ENCODE results near the gene KDM4C.
A peak's percentile ranks its signal among the peaks of the same experiment; 100 is the strongest.
"Not testable (repeated sequence)": the region's sequence is repeated elsewhere in the genome, so short reads cannot be mapped to it uniquely, and the experiment has no call there.

The KDM4C gene

GRCh38 chr9:6757456-6758247 lies at the start of gene KDM4C:
KDM4C (plus strand) TSS chr9:6757973; CDS start chr9:6792989, 35,016 bp downstream.
- DNase-seq = peak; percentile 97

GRCh38 chr9:6708732-6709131 lies 49.0 kb upstream of the KDM4C start:
- no peak for DNase-seq

- no peak for DNase-seq
These were observed 46.4 kb upstream of the KDM4C start for GRCh38 chr9:6711403-6711802.

DNA sequence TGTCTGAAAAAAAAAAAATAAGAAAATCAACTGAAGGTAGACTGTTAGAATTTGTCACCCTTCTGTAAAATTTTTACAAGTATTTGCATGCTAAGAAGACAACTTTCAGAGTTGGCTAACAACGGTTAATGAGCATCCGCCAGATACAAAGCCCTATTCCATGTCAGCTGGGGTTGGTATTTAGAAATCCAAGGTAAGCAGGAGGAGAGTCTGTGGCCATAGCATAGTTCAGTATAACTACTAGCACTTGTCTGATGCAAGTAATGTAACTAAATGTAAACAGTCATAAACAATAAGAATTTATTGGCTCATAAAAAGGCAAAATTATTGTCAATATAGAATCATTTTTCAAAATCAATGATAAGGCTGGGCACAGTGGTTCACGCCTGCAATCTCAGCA lies 45.7 kb upstream of the KDM4C start:
- no peak for DNase-seq

- no peak for DNase-seq
These were observed 43.6 kb upstream of the KDM4C start for GRCh38 chr9:6714176-6714575.

GRCh38 chr9:6715153-6715754 lies 42.5 kb upstream of the KDM4C start:
- peak; percentile 50 for DNase-seq

- peak; percentile 93 for DNase-seq
These were observed 41.8 kb upstream of the KDM4C start for GRCh38 chr9:6715755-6716643.

GRCh38 chr9:6716766-6717165 lies 41.0 kb upstream of the KDM4C start:
- DNase-seq = no peak

- no peak for DNase-seq
These were observed 33.8 kb upstream of the KDM4C start for GRCh38 chr9:6723881-6724420.

DNA sequence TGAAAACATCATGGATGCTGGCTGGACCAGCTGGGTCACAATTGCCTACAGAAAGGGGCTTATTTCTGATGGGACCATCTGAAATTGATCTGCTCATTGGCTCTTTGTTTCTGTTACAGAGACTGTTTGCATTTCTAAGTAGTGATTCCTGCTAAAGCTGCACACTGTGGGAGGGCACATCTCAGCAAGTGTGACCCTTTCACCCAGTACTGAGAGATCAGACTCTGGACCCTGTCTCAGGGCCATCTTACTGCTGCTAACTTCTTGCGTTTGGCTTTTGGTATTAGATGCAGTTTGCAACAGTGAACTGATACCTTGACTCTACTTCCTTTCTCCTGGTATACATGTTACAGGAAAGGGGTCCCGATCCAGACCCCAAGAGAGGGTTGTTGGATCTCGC lies 24.5 kb upstream of the KDM4C start:
- no peak for DNase-seq

GRCh38 chr9:6733831-6734230 lies 23.9 kb upstream of the KDM4C start:
- DNase-seq = no peak

GRCh38 chr9:6735422-6735821 lies 22.4 kb upstream of the KDM4C start:
- no peak for DNase-seq

DNA sequence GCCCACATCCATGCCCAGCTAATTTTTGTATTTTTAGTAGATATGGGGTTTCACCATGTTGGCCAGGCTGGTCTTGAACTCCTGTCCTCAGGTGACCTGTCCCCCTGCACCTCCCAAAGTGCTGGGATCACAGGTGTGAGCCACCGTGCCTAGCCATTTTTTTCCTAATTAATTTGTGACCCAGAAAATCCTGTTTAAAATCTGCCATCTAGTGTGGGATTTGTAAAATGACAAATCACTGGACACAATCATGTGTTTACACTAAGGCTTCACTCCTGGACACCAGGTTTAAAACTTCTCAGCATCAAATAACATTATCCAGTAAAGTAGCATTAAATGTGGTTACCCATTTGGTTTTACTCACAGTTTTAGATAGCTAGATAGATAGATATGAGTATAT lies 18.6 kb upstream of the KDM4C start:
- peak; percentile 64 for DNase-seq

DNA sequence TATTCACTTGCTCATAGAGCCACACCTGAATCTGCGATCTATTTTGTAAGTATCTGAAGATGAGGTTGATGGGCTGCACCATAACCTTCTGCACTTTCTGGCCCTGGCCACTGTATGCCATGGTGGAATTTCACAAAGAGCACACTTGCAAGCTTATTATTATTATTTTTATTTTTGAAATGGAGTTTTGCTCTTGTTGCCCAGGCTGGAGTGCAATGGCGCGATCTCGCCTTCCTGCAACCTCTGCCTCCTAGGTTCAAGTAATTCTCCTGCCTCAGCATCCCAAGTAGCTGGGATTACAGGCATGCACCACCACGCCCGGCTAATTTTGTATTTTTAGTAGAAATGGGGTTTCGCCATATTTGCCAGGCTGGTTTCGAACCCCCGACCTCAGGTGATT lies 8.9 kb upstream of the KDM4C start:
- not testable (repeated sequence) for DNase-seq

- not testable (repeated sequence) for DNase-seq
These were observed 2.9 kb upstream of the KDM4C start for GRCh38 chr9:6754861-6755260.

DNA sequence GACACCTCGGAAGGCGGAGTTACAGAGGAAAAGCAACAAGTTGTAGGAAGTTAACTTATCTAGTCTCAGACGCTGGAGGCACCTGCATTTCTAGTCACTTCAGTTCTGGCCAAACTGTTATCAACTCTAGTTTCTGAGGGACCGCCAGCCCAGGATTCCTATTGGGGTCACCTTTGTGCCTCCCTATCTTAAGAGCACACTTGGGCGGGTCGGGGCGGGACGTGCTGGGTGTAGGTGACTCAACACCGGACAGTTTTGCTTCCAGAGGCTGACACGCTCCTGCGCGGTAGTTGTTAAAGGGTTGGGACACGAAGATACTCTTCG lies 679 bp upstream of the KDM4C start:
- DNase-seq = peak; percentile 94

DNA sequence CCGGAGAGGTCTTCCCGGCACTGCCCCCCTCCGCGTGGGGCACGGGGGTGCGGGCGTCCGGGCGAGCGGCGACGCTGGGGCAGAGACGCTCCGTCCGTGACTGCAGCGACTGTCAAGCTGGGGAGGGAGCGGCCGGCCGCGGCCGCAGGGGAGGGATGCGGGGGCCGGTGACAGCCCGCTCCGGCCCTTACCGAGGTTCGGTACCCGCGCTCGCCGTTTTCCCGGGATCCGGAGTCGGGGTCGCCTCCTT lies 400 bp downstream of the KDM4C start:
- peak; percentile 83 for DNase-seq

GRCh38 chr9:6758498-6759184 lies 868 bp downstream of the KDM4C start:
- peak; percentile 77 for DNase-seq

- peak; percentile 69 for DNase-seq
These were observed 1.6 kb downstream of the KDM4C start for GRCh38 chr9:6759185-6759977.

DNA sequence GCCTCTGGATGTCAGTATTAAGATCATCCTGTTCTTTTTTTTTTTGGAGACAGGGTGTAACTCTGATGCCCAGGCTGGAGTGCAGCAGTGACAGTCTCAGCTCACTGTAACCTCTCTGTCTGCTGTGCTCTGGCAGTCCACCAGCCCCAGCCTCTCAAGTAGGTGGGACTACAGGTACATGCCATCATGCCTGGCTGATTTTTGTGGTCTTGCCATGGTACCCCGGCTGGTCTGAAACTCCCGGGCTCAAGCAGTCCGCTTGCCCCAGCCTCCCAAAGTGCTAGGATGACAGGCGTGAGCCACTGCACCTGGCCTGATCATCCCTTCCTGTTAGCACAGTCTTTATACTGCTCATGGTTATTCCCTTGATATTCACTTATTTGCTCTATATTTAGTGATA lies 3.5 kb downstream of the KDM4C start:
- DNase-seq = no peak

DNA sequence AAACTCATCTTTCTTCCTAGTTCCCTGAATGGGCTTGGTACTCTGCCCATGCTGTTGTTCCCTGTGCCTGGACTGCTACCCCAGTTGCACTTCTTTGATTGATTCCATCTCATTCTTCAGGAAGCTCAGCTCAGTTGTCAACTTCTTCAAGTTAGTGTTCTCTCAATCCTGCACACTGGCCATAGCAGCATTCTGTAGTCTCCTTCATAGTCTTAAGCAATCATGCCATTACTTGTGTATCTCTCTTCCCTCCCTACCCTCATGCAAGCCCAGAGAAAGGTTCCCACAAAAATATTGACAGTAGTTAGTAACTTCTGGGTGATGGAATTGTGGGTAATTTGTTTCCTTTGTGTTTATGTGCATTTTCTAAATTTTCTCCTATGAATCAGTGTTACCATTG lies 5.5 kb downstream of the KDM4C start:
- DNase-seq = no peak

DNA sequence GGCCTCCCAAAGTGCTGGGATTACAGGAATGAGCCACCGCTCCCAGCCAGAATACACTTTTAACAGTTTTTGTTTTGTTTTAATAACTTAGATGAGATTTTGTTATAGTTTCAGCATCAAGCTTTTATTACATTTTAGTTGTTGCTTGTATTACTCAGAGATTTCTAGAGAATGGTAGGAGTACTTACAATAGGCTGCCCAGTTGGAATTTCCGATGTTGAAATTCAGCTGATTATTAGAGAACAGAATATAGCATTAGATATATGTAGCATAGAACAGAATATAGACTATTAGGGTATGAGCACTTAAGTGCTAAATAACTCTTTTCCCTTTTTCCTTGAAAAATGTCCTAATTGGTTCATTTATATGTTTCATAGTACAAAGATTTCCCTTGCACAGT lies 6.2 kb downstream of the KDM4C start:
- no peak for DNase-seq

Measured in DMS53 (cell line).